ENCODE measurements around the gene MAN1C1.

The MAN1C1 gene

DNA sequence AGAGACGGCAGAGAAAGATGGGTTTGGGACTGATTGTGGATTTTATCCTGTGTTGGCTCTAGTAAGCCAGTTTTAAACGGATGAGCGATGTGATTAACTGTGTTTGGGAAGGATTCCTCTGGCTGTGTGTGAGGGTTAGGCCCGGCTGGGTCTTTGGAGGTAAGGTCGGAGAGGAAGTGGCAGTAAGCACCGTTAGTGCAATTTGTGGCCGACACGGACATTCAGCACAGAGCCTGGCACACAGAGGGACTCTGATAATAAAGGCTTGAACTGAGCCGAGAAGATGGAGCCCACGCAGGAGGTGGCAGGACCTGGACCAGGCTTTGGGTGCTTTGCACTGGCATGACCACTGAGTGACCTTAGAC is 204.5 kb downstream of the MAN1C1 start:
- peak overlapping the region; percentile 78 for H3K27ac ChIP-seq (ENCODE audit: low read depth, low read length)
- H2AFZ ChIP-seq (ENCODE audit: low read depth, low read length, severe bottlenecking) = peak overlapping the region; percentile 81
- peak overlapping the region; percentile 62 for H3K4me2 ChIP-seq (ENCODE audit: low read depth, low read length, poor library complexity, severe bottlenecking)
- no peaks in the 10 kb centered on the region for H3K9me3 ChIP-seq (ENCODE audit: insufficient read depth, low read length)
- H3K79me2 ChIP-seq (ENCODE audit: insufficient read depth, low read length) = 0 out of 2 replicates have a peak, but pooled peaks cover 6% of the 10 kb centered on the region
- H3K9me2 ChIP-seq (replicated peaks; ENCODE audit: insufficient read depth, low read length) = no peaks in the 10 kb centered on the region
- H3K36me3 ChIP-seq (ENCODE audit: low read length) = no peaks in the 10 kb centered on the region
- no peak for TF ChIP-seq EZH2phosphoT487 (conservative IDR thresholded peaks at IDR 0.05; ENCODE audit: low read length)
- TF ChIP-seq, protein P1, sequence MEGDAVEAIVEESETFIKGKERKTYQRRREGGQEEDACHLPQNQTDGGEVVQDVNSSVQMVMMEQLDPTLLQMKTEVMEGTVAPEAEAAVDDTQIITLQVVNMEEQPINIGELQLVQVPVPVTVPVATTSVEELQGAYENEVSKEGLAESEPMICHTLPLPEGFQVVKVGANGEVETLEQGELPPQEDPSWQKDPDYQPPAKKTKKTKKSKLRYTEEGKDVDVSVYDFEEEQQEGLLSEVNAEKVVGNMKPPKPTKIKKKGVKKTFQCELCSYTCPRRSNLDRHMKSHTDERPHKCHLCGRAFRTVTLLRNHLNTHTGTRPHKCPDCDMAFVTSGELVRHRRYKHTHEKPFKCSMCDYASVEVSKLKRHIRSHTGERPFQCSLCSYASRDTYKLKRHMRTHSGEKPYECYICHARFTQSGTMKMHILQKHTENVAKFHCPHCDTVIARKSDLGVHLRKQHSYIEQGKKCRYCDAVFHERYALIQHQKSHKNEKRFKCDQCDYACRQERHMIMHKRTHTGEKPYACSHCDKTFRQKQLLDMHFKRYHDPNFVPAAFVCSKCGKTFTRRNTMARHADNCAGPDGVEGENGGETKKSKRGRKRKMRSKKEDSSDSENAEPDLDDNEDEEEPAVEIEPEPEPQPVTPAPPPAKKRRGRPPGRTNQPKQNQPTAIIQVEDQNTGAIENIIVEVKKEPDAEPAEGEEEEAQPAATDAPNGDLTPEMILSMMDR (IDR thresholded peaks at IDR 0.05; ENCODE audit: insufficient read depth, low read length, poor library complexity, severe bottlenecking) = no peak
- no peaks in the 10 kb centered on the region for H4K20me1 ChIP-seq (ENCODE audit: low read depth, low read length)
- H3K4me3 ChIP-seq (ENCODE audit: insufficient read depth, low read length, poor library complexity, severe bottlenecking) = peak overlapping the region; percentile 80
- H3K9ac ChIP-seq (ENCODE audit: low read length) = peak overlapping the region; percentile 89
- no peaks in the 10 kb centered on the region for H3K27me3 ChIP-seq (ENCODE audit: low read length)
- H3F3A ChIP-seq (ENCODE audit: insufficient read depth) = peaks cover 8% of the 10 kb centered on the region; the same call in 1 of the 2 replicates

DNA sequence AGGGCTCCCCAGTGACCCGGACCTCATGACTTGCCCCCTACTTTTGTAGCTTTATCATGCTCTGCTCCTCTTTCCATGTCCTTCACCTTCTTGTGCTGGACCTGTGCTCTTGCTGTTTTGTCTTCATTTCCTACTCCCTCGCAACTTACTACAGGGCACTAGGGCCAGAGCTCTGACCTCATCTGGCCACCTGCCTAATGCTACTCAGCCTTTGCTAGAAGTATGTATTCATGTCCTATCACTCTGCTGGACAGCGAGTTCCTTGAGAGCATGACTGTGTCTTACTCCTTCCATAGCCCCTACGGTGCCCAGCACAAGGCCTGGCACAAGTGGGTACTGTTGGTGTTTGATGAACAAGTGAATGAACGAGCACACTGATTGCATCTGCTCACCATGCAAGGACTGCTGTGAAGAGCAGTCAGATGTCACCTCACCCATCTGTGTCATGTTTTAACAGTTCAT is 205.1 kb downstream of the MAN1C1 start:
- Histone ChIP-seq H3K9me2 (replicated peaks; ENCODE audit: insufficient read depth, low read length) (no peaks in the 10 kb centered on the region), H3K36me3 (ENCODE audit: low read length) (no peaks in the 10 kb centered on the region), H2AFZ (ENCODE audit: low read depth, low read length, severe bottlenecking) (no peak overlapping the region), H3K4me3 (ENCODE audit: insufficient read depth, low read length, poor library complexity, severe bottlenecking) (peak overlapping the region; percentile 80), H3K9me3 (ENCODE audit: insufficient read depth, low read length) (no peaks in the 10 kb centered on the region), H3K27me3 (ENCODE audit: low read length) (no peaks in the 10 kb centered on the region), H4K20me1 (ENCODE audit: low read depth, low read length) (no peaks in the 10 kb centered on the region), H3K4me2 (ENCODE audit: low read depth, low read length, poor library complexity, severe bottlenecking) (peak overlapping the region; percentile 62), H3K9ac (ENCODE audit: low read length) (peak overlapping the region; percentile 89), H3K79me2 (ENCODE audit: insufficient read depth, low read length) (0 out of 2 replicates have a peak, but pooled peaks cover 6% of the 10 kb centered on the region), H3F3A (ENCODE audit: insufficient read depth) (peaks cover 8% of the 10 kb centered on the region; the same call in 1 of the 2 replicates), H3K27ac (ENCODE audit: low read depth, low read length) (no peak overlapping the region)
- no peak for TF ChIP-seq EZH2phosphoT487 (conservative IDR thresholded peaks at IDR 0.05; ENCODE audit: low read length)
- TF ChIP-seq, protein P1 (IDR thresholded peaks at IDR 0.05; ENCODE audit: insufficient read depth, low read length, poor library complexity, severe bottlenecking) = no peak

DNA sequence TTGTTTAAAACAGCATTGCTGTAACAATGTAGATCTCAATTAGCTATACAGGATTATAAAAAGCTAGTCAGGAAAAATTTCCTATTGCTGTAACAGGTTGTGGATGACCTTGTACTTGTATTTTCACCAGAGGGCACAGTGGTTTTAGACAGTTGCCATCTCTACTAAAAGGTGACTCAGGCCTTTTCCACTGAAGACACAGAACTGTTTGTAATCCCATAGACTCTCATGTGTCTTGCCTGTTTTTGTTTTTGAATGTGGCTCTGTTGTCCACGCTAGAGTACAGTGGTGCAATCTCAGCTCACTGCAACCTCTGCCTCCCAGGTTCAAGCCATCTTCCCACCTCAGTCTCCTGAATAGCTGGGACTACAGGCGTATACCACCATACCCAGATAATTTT is 209.0 kb downstream of the MAN1C1 start:
- H3K9me2 ChIP-seq (replicated peaks; ENCODE audit: insufficient read depth, low read length) = no peaks in the 10 kb centered on the region
- peaks cover 8% of the 10 kb centered on the region; the same call in 1 of the 2 replicates for H3F3A ChIP-seq (ENCODE audit: insufficient read depth)
- no peaks in the 10 kb centered on the region for H4K20me1 ChIP-seq (ENCODE audit: low read depth, low read length)
- no peak overlapping the region for H3K4me2 ChIP-seq (ENCODE audit: low read depth, low read length, poor library complexity, severe bottlenecking)
- no peaks in the 10 kb centered on the region for H3K27me3 ChIP-seq (ENCODE audit: low read length)
- TF ChIP-seq, protein P1 (IDR thresholded peaks at IDR 0.05; ENCODE audit: insufficient read depth, low read length, poor library complexity, severe bottlenecking) = no peak
- TF ChIP-seq EZH2phosphoT487 (conservative IDR thresholded peaks at IDR 0.05; ENCODE audit: low read length) = no peak
- H3K36me3 ChIP-seq (ENCODE audit: low read length) = peaks cover 7% of the 10 kb centered on the region; the same call in 1 of the 2 replicates
- H3K27ac ChIP-seq (ENCODE audit: low read depth, low read length) = no peak overlapping the region
- no peaks in the 10 kb centered on the region for H3K9me3 ChIP-seq (ENCODE audit: insufficient read depth, low read length)
- no peak overlapping the region for H2AFZ ChIP-seq (ENCODE audit: low read depth, low read length, severe bottlenecking)
- H3K4me3 ChIP-seq (ENCODE audit: insufficient read depth, low read length, poor library complexity, severe bottlenecking) = no peak overlapping the region
- H3K9ac ChIP-seq (ENCODE audit: low read length) = no peak overlapping the region
- H3K79me2 ChIP-seq (ENCODE audit: insufficient read depth, low read length) = 0 out of 2 replicates have a peak, but pooled peaks cover 6% of the 10 kb centered on the region
